ENCODE results near the gene CD14. TPM values are rescaled to one million over a fixed set of nuclear protein-coding genes. Genes with fewer than 3 reads are reported as not detected.

The CD14 gene
- total RNA-seq, 2 donors from 2014 or later, result 22.9 to 56.5 TPM

GRCh38 chr5:140635291-140636257 lies 2.6 kb upstream of the CD14 start:
- Histone ChIP-seq H3K27ac (no peak overlapping the region), H3K9me3 (no peaks in the 10 kb centered on the region), H3K36me3 (no peaks in the 10 kb centered on the region), H3K4me3 (no peak overlapping the region), H3K4me1 (replicated peaks) (no peaks in the 10 kb centered on the region), H3K27me3 (replicated peaks; ENCODE audit: insufficient read depth) (no peaks in the 10 kb centered on the region)
- no peak for TF ChIP-seq POLR2AphosphoS5 (IDR thresholded peaks at IDR 0.05)
- no peak for DNase-seq (ENCODE audit: low spot score)
- WGBS, result 89% methylated on average over 8 of the region's 8 CpGs
- intact Hi-C loops (cut with DNase I), result loop anchor here (5.0 to 10.0 kb wide), 3 partner anchors 88 to 261 kb away; partner anchors contain the start of genes ANKHD1 and EIF4EBP3

- Histone ChIP-seq H3K27me3 (replicated peaks; ENCODE audit: insufficient read depth) (no peaks in the 10 kb centered on the region), H3K9me3 (no peaks in the 10 kb centered on the region), H3K4me3 (no peak overlapping the region), H3K27ac (no peak overlapping the region), H3K4me1 (replicated peaks) (no peaks in the 10 kb centered on the region), H3K36me3 (no peaks in the 10 kb centered on the region)
- no peak for DNase-seq (ENCODE audit: low spot score)
- intact Hi-C loops (cut with DNase I), result loop anchor here (10.0 kb wide), 1 partner anchor 259 kb away; no protein-coding TSS in a partner anchor
- WGBS, result 48% methylated on average over 3 of the region's 3 CpGs
- TF ChIP-seq POLR2AphosphoS5 (IDR thresholded peaks at IDR 0.05) (no peak), CTCF (IDR thresholded peaks at IDR 0.05) (no peak), POLR2A (IDR thresholded peaks at IDR 0.05) (no peak)
Measured at GRCh38 chr5:140634103-140634502, 1.1 kb upstream of the CD14 start.

- H3K4me1 ChIP-seq (replicated peaks), result no peaks in the 10 kb centered on the region
- no peaks in the 10 kb centered on the region for H3K27me3 ChIP-seq (replicated peaks; ENCODE audit: insufficient read depth)
- no peak overlapping the region for H3K27ac ChIP-seq
- intact Hi-C loops (cut with DNase I), result loop anchor here (10.0 kb wide), 1 partner anchor 259 kb away; no protein-coding TSS in a partner anchor
- DNase-seq (ENCODE audit: low spot score), result no peak
- no peak overlapping the region for H3K4me3 ChIP-seq
- no peaks in the 10 kb centered on the region for H3K36me3 ChIP-seq
- no peaks in the 10 kb centered on the region for H3K9me3 ChIP-seq
- TF ChIP-seq CTCF (IDR thresholded peaks at IDR 0.05) (no peak), POLR2A (IDR thresholded peaks at IDR 0.05) (no peak), POLR2AphosphoS5 (IDR thresholded peaks at IDR 0.05) (no peak)
- WGBS, result 93% methylated on average over 2 of the region's 2 CpGs
Measured at GRCh38 chr5:140633501-140633900, 526 bp upstream of the CD14 start.

- H3K9me3 ChIP-seq, result no peaks in the 10 kb centered on the region
- intact Hi-C loops (cut with DNase I), result loop anchor here (10.0 kb wide), 1 partner anchor 258 kb away; no protein-coding TSS in a partner anchor
- no peaks in the 10 kb centered on the region for H3K36me3 ChIP-seq
- WGBS, result under 1% methylated on average over 46 of the region's 51 CpGs
- H3K27me3 ChIP-seq (replicated peaks; ENCODE audit: insufficient read depth), result no peaks in the 10 kb centered on the region
- peak overlapping the region; percentile 38 to 43 for H3K4me3 ChIP-seq
- peak; percentile 48 for DNase-seq (ENCODE audit: low spot score)
- no peaks in the 10 kb centered on the region for H3K4me1 ChIP-seq (replicated peaks)
- no peak for TF ChIP-seq CTCF (IDR thresholded peaks at IDR 0.05)
- peak overlapping the region; percentile 55 to 61 for H3K27ac ChIP-seq
Measured at GRCh38 chr5:140632366-140633020, 482 bp downstream of the CD14 start.

- H3K4me3 ChIP-seq, result peak overlapping the region; percentile 38 to 43
- no peaks in the 10 kb centered on the region for H3K9me3 ChIP-seq
- H3K27ac ChIP-seq, result peak overlapping the region; percentile 55 to 61
- H3K36me3 ChIP-seq, result no peaks in the 10 kb centered on the region
- H3K27me3 ChIP-seq (replicated peaks; ENCODE audit: insufficient read depth), result no peaks in the 10 kb centered on the region
- 7% methylated on average over 33 of the region's 36 CpGs for WGBS
- H3K4me1 ChIP-seq (replicated peaks), result no peaks in the 10 kb centered on the region
- DNase-seq (ENCODE audit: low spot score), result no peak
- intact Hi-C loops (cut with DNase I), result loop anchor here (10.0 kb wide), 1 partner anchor 257 kb away; no protein-coding TSS in a partner anchor
- TF ChIP-seq POLR2A (IDR thresholded peaks at IDR 0.05), result no peak
- no peak for TF ChIP-seq CTCF (IDR thresholded peaks at IDR 0.05)
- no peak for TF ChIP-seq POLR2AphosphoS5 (IDR thresholded peaks at IDR 0.05)
Measured at GRCh38 chr5:140631831-140632365, 1.1 kb downstream of the CD14 start.
